CD4-positive, CD25-positive, alpha-beta regulatory T cell (primary cell): ENCODE measurements around the gene WBP1. TPM values are rescaled to one million over a fixed set of nuclear protein-coding genes. Genes with fewer than 3 reads are reported as not detected.
"Not testable (repeated sequence)": the region's sequence is repeated elsewhere in the genome, so short reads cannot be mapped to it uniquely, and the experiment has no call there.

Source experiments
- ATAC-seq, 2 donors: fragments of 150-1000 bp; cut with Tn5 transposase; one replicate each; pipeline ENCODE4 v1.10.0; 2021; ENCODE audit warnings: low read depth in 2 of 2, moderate number of reproducible peaks in 2 of 2, moderate library complexity in 1 of 2
- DNase-seq, 3 donors: peaks; one replicate each; pipeline versions ENCODE4 v3.0.0 to v3.0.0-alpha.2; 2012 to 2022; ENCODE audit warnings: mixed read lengths in 1 of 3
- H3K27ac ChIP-seq: one replicate; pipeline ENCODE4 v1.7.0; 2013; ENCODE audit warnings: mild to moderate bottlenecking, low read length; ENCODE audit not compliant: insufficient read depth, poor library complexity, severe bottlenecking
- H3K27me3 ChIP-seq: one replicate; pipeline ENCODE4 v1.7.0; 2013; ENCODE audit warnings: low read length; ENCODE audit not compliant: control insufficient read depth, insufficient read depth
- H3K36me3 ChIP-seq: one replicate; pipeline ENCODE4 v1.7.0; 2013; ENCODE audit warnings: mild to moderate bottlenecking, low read length, moderate library complexity; ENCODE audit not compliant: control insufficient read depth, insufficient read depth
- H3K4me1 ChIP-seq: 2 replicates; pipeline ENCODE4 v1.7.0; 2013; ENCODE audit warnings: mild to moderate bottlenecking, low read length; ENCODE audit not compliant: insufficient read depth, control insufficient read depth, poor library complexity, severe bottlenecking
- H3K4me3 ChIP-seq: one replicate; pipeline ENCODE4 v1.7.0; 2013; ENCODE audit warnings: low read depth, mild to moderate bottlenecking, low read length, moderate library complexity
- H3K9me3 ChIP-seq, 2 experiments: 1 replicate in 1 of 2; 2 replicates in 1 of 2; pipeline ENCODE4 v1.7.0; 2013; ENCODE audit warnings: low read length in 2 of 2, mild to moderate bottlenecking in 1 of 2, moderate library complexity in 1 of 2; ENCODE audit not compliant: control insufficient read depth in 2 of 2
- H3K27ac Mint-ChIP-seq, 3 donors: one replicate each; pipeline ENCODE4 v1.8.0; 2020 to 2022; ENCODE audit warnings: mild to moderate bottlenecking in 3 of 3, mixed read lengths in 3 of 3, moderate library complexity in 2 of 3
- H3K27me3 Mint-ChIP-seq: one replicate; pipeline ENCODE4 v1.8.0; 2022; ENCODE audit warnings: mild to moderate bottlenecking, mixed read lengths
- H3K36me3 Mint-ChIP-seq: one replicate; pipeline ENCODE4 v1.8.0; 2020; ENCODE audit warnings: mixed read lengths
- H3K4me1 Mint-ChIP-seq, 4 donors: one replicate each; pipeline ENCODE4 v1.8.0; 2020 to 2022; ENCODE audit warnings: mixed read lengths in 4 of 4, mild to moderate bottlenecking in 1 of 4
- H3K4me3 Mint-ChIP-seq, 4 donors: one replicate each; pipeline ENCODE4 v1.8.0; 2020 to 2022; ENCODE audit warnings: mild to moderate bottlenecking in 4 of 4, mixed read lengths in 4 of 4, moderate library complexity in 3 of 4
- H3K9me3 Mint-ChIP-seq, 7 donors: one replicate each; pipeline ENCODE4 v1.8.0; 2020 to 2022; ENCODE audit warnings: mixed read lengths in 7 of 7, mild to moderate bottlenecking in 3 of 7, moderate library complexity in 2 of 7
- polyA plus RNA-seq, 4 donors: library from polyadenylated mRNA; unstranded; fragments of 300-500 nt; fragmentation: Illumina TruSeq; gene quantifications; one replicate each; pipeline ENCODE4 v1.2.3, GENCODE V29; 2021
- total RNA-seq: library from RNA; stranded (reverse); gene quantifications from one replicate; pipeline ENCODE4 v1.2.3, GENCODE V29; 2022

WBP1 gene
- total and polyA plus RNA-seq, 5 donors from 2014 or later: 33.5 to 79.5 (median 37.8) TPM

DNA sequence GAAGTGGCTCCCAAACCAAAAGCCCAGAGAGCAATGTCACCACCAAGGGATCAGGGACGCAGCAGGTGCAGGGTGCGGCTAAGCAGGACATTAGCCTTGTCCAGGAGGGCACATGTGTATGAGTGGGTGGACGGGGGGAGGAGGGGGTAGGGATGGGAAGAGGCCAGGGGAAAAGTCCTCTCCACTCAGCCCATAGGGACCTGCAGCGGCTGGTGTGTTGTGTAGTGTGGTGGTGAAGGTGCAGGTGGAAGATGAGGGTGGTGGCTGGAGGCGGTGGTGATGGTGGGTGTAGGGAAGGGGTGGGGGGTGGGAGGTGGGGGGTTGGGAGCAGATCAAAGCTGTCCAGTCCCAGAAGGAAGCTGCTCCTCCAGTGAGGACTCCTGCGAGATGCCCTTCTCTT lies 40.5 kb upstream of the WBP1 start:
- no peak for DNase-seq
- H3K36me3 Mint-ChIP-seq: no peaks in the 10 kb centered on the region
- H3K9me3 Mint-ChIP-seq: no peaks in the 10 kb centered on the region
- peaks cover 6 to 44% (median 16%) of the 10 kb centered on the region in 4 donors for H3K4me1 Mint-ChIP-seq
- Histone ChIP-seq H3K36me3 (no peaks in the 10 kb centered on the region), H3K9me3 (no peaks in the 10 kb centered on the region), H3K27me3 (no peaks in the 10 kb centered on the region), H3K4me3 (no peak overlapping the region), H3K27ac (no peak overlapping the region), H3K4me1 (peaks cover 24% of the 10 kb centered on the region)
- no peak for ATAC-seq
- peaks cover 24% of the 10 kb centered on the region for H3K27me3 Mint-ChIP-seq
- peak overlapping the region in 1 of 4 donors; percentile 75 for H3K4me3 Mint-ChIP-seq
- no peak overlapping the region for H3K27ac Mint-ChIP-seq

DNA sequence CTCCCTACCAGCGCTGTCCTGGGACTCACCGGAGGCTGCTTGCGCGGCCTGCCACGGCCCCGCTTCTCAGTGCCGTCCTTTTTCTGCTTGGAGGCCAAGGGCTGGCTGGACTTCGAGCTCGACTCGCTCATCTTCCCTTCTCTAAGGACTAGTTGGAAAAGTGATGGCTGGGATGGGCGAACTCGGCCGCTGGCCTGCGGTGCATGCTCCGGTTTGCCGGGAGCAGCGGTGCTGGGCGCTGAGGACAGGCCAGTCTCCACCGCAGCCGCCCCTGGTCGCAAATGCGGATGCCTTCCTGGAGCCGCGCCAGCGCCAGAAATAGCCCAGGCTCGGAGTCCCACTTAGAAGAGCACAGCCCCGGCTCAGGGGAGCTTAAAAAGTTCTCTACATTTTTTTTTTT lies 39.9 kb upstream of the WBP1 start:
- H3K4me1 ChIP-seq: peaks cover 24% of the 10 kb centered on the region
- no peak for ATAC-seq
- peaks cover 6 to 44% (median 16%) of the 10 kb centered on the region in 4 donors for H3K4me1 Mint-ChIP-seq

DNA sequence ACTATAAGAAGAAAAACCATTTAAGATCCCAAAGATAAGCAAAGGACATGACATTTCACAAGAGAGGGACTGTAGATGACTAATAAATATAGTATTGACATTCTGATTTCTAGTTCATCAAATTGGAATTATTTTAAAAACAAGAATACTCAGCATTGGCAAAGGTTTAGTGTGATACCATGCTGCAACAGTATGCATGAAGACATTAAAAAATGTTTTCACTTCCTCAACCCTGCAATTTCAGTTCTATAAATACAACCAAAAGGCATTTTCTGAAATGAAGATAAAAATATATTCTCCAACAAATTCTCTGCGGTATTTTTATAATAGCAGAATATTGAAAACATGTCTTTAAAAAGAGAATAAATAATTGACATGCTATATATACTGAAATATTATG lies 38.9 kb upstream of the WBP1 start:
- H3K4me1 ChIP-seq: peaks cover 24% of the 10 kb centered on the region
- H3K4me3 ChIP-seq: no peak overlapping the region
- no peaks in the 10 kb centered on the region for H3K36me3 ChIP-seq
- DNase-seq (no peak), ATAC-seq (no peak)
- H3K9me3 ChIP-seq: no peaks in the 10 kb centered on the region
- Mint-ChIP-seq H3K27ac (no peak overlapping the region), H3K36me3 (no peaks in the 10 kb centered on the region), H3K4me1 (peaks cover 6 to 37% (median 15%) of the 10 kb centered on the region in 4 donors), H3K27me3 (peaks cover 18% of the 10 kb centered on the region), H3K4me3 (peak overlapping the region in 2 of 4 donors; percentile 25 to 73), H3K9me3 (no peaks in the 10 kb centered on the region)
- no peaks in the 10 kb centered on the region for H3K27me3 ChIP-seq
- no peak overlapping the region for H3K27ac ChIP-seq

More for the DNA sequence above, 39.9 kb upstream of the WBP1 start:
- H3K36me3 Mint-ChIP-seq: no peaks in the 10 kb centered on the region
- H3K4me3 ChIP-seq: no peak overlapping the region
- H3K27me3 ChIP-seq: no peaks in the 10 kb centered on the region
- DNase-seq: no peak
- H3K27ac Mint-ChIP-seq: peak overlapping the region in 1 of 3 donors; percentile 62
- H3K27ac ChIP-seq: no peak overlapping the region
- no peaks in the 10 kb centered on the region for H3K9me3 Mint-ChIP-seq
- no peaks in the 10 kb centered on the region for H3K9me3 ChIP-seq
- no peak overlapping the region for H3K4me3 Mint-ChIP-seq
- peaks cover 20% of the 10 kb centered on the region for H3K27me3 Mint-ChIP-seq
- H3K36me3 ChIP-seq: no peaks in the 10 kb centered on the region

DNA sequence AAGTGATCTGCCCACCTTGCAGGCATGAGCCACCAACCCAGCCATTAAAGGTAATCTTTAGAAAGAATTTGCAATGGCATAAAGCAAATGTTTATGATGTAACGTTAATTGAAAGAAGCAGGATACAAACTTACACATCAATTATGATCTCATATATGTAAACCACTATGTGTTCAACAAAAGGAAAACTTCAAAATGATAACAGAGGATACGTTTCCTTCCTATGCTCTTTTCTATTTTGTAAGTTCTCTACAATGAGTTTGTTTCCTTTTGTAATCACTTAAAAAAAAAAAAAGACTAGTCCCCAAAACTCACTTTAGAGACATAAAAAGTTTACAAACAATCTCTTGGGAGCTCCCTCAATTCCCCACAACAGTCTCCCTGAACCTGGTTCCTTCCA lies 38.2 kb upstream of the WBP1 start:
- H3K27me3 Mint-ChIP-seq: peaks cover 18% of the 10 kb centered on the region
- no peak overlapping the region for H3K4me3 ChIP-seq
- peak overlapping the region in 2 of 3 donors; percentile 85 to 99 for H3K27ac Mint-ChIP-seq
- H3K4me1 ChIP-seq: peaks cover 18% of the 10 kb centered on the region
- peak overlapping the region; percentile 47 for H3K27ac ChIP-seq
- H3K9me3 Mint-ChIP-seq: no peaks in the 10 kb centered on the region
- no peaks in the 10 kb centered on the region for H3K27me3 ChIP-seq
- H3K9me3 ChIP-seq: no peaks in the 10 kb centered on the region
- H3K36me3 Mint-ChIP-seq: no peaks in the 10 kb centered on the region
- peaks cover 6 to 37% (median 15%) of the 10 kb centered on the region in 4 donors for H3K4me1 Mint-ChIP-seq
- no peak for ATAC-seq
- peak overlapping the region; percentile 70 to 94 (median 85) for H3K4me3 Mint-ChIP-seq
- DNase-seq: peak in 1 of 3 donors; percentile 26
- no peaks in the 10 kb centered on the region for H3K36me3 ChIP-seq

DNA sequence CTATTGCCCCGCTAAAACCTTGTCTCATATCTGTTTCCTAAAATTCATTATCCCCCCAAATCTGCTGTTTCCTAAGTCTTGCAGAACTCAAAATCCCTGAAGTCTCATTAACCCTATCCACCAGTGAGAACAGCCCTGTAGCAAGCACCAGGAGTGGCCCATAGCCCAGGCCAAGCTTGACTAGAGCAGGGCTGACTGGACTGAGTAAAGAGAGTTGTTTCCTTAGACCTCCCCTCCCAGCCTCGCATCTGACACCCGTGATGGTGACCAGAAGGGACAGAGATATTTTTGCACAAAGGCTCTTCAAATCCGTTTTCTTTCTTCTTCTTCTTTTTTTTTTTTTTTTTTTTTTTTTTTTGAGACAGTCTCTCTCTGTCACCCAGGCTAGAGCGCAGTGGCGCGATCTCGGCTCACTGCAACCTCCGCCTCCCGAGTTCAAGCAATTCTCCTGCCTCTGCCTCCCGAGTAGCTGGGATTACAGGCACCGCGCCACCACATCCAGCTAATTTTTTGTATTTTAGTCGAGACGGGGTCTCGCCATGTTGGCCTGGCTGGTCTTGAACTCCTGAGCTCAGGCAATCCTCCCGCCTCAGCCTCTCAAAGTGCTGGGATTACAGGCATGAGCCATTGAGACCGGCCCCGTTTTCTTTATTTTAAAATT lies 37.7 kb upstream of the WBP1 start:
- peak overlapping the region; percentile 88 to 99 (median 98) for H3K4me3 Mint-ChIP-seq
- H3K27me3 ChIP-seq, ATAC-seq, DNase-seq, H3K9me3 Mint-ChIP-seq, H3K36me3 ChIP-seq, H3K9me3 ChIP-seq, H3K36me3 Mint-ChIP-seq: not testable (repeated sequence)
- H3K4me1 ChIP-seq: peaks cover 13% of the 10 kb centered on the region
- H3K27me3 Mint-ChIP-seq: peaks cover 18% of the 10 kb centered on the region
- H3K4me3 ChIP-seq: peak overlapping the region; percentile 86
- peak overlapping the region; percentile 94 for H3K27ac ChIP-seq
- peaks cover 6 to 33% (median 15%) of the 10 kb centered on the region in 4 donors for H3K4me1 Mint-ChIP-seq
- peak overlapping the region; percentile 32 to 99 (median 94) for H3K27ac Mint-ChIP-seq

DNA sequence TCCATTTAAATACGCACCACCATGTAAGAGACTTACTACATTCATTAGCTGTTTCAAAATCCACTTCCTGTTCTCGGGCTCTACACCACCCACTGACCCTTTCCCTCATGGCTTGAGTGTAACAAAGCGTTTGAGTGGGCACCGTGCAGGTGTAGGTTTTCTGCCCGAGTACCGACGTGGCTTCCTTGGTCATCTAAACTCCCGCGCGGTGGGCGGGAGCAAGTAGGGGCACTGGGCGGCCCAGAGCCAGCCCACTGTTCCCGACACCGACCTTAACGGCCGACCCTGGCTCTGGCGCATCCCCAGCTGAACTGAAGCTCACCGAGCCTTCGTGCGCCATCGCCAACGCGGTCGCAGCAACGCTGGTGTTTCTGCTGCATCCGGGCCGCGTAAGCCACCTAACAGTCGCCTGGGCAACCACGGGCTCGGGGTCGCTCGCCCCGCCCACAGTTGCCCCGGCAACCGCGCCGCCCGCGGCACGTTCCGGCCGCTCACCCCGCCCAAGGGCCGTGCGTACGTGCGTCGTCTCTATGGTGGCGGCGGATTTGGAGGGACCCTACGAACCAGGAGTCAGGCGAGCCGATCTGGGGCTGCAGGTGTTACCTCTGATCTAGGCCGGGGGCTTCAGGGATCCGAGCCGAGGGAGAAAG lies 36.9 kb upstream of the WBP1 start, which contains the start of the genes C2orf81 and WDR54:
C2orf81 (minus strand) TSS at position 399 of the 650 bp plus-strand sequence; CDS start at position 340, 59 bp downstream.
WDR54 (plus strand) TSS at position 510 of the 650 bp plus-strand sequence. CDS start 424 bp downstream, outside the sequence.
- Histone ChIP-seq H3K36me3 (peaks cover 5% of the 10 kb centered on the region), H3K9me3 (no peaks in the 10 kb centered on the region), H3K27ac (peak within 1 kb of the TSS; percentile 94), H3K4me1 (peaks cover 13% of the 10 kb centered on the region), H3K27me3 (no peaks in the 10 kb centered on the region), H3K4me3 (peak within 1 kb of the TSS; percentile 86)
- Mint-ChIP-seq H3K4me3 (peak within 1 kb of the TSS; percentile 88 to 99 (median 98)), H3K27me3 (peaks cover 11% of the 10 kb centered on the region), H3K27ac (peak within 1 kb of the TSS; percentile 96 to 99 (median 99)), H3K9me3 (no peaks in the 10 kb centered on the region), H3K4me1 (peaks cover 6 to 31% (median 15%) of the 10 kb centered on the region in 4 donors), H3K36me3 (peaks cover 6% of the 10 kb centered on the region)
- peak; percentile 87 to 97 (median 95) for DNase-seq
- peak; percentile 94 to 97 for ATAC-seq

DNA sequence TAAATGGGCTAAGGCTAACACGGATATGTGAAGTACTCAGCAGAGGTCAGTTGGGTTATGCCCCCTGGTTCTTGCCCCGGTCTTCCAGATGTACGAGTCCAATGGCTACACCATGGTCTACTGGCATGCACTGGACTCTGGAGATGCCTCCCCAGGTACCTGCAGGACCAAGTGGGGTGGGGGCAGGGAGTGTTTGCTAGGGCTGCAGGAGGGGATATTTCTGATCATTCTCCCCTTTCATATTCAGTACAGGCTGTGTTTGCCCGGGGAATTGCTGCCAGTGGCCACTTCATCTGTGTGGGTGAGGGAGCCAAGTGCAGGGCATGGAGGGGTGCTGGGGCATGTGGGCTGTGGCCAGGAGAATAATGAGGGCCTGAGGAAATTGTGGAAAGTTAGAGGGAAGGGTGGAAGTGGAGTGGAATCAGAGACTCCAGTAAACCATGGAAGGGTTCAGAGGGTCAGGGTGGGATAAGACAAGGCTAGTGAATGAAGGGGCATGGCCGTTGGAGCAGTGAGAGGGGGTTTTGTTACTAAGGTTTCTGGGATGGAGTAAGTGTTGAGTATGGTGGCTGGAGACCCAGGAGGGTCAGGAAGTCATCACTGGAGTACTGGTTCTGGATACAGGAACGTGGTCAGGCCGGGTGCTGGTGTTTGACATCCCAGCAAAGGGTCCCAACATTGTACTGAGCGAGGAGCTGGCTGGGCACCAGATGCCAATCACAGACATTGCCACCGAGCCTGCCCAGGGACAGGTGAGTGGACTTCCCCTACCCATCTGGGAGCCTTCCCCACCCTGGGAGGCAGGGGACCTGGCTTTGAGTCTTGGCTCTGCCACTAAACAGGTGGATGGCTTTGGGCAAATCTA lies 34.8 kb upstream of the WBP1 start:
- peak overlapping the region; percentile 88 to 99 (median 98) for H3K4me3 Mint-ChIP-seq
- peaks cover 6 to 28% (median 15%) of the 10 kb centered on the region in 4 donors for H3K4me1 Mint-ChIP-seq
- ATAC-seq (no peak), DNase-seq (no peak)
- H3K27ac ChIP-seq: no peak overlapping the region
- H3K4me3 ChIP-seq: no peak overlapping the region
- peaks cover 14% of the 10 kb centered on the region for H3K27me3 Mint-ChIP-seq
- H3K27ac Mint-ChIP-seq: peak overlapping the region in 2 of 3 donors; percentile 99
- no peaks in the 10 kb centered on the region for H3K9me3 ChIP-seq
- H3K9me3 Mint-ChIP-seq: no peaks in the 10 kb centered on the region
- H3K4me1 ChIP-seq: peaks cover 13% of the 10 kb centered on the region
- H3K27me3 ChIP-seq: no peaks in the 10 kb centered on the region
- H3K36me3 Mint-ChIP-seq: peaks cover 9% of the 10 kb centered on the region
- H3K36me3 ChIP-seq: peaks cover 5% of the 10 kb centered on the region
